ENCODE measurements around the gene CHIT1. TPM values are rescaled to one million over a fixed set of nuclear protein-coding genes. Genes with fewer than 3 reads are reported as not detected.
A peak's percentile ranks its signal among the peaks of the same experiment; 100 is the strongest.
"Not testable (repeated sequence)": the region's sequence is repeated elsewhere in the genome, so short reads cannot be mapped to it uniquely, and the experiment has no call there.

The CHIT1 gene
- total RNA-seq, 1 experiment from 2014 or later, result not detected

- Histone ChIP-seq H3K36me3 (replicated peaks; ENCODE audit: control insufficient read depth, insufficient read depth, low read length) (no peaks in the 10 kb centered on the region), H3K27me3 (ENCODE audit: control insufficient read depth, insufficient read depth, low read length) (peaks cover 23% of the 10 kb centered on the region), H3K4me3 (ENCODE audit: insufficient read depth, low read depth, low read length) (no peak overlapping the region)
- no peak for DNase-seq
Measured at GRCh38 chr1:203270448-203270847, 41.0 kb upstream of the CHIT1 start.

- DNase-seq, result no peak
- H3K27me3 ChIP-seq (ENCODE audit: control insufficient read depth, insufficient read depth, low read length), result peaks cover 20% of the 10 kb centered on the region
- no peak overlapping the region for H3K4me3 ChIP-seq (ENCODE audit: insufficient read depth, low read depth, low read length)
- H3K36me3 ChIP-seq (replicated peaks; ENCODE audit: control insufficient read depth, insufficient read depth, low read length), result no peaks in the 10 kb centered on the region
Measured at GRCh38 chr1:203269654-203270020, 40.2 kb upstream of the CHIT1 start.

GRCh38 chr1:203268901-203269653 lies 39.6 kb upstream of the CHIT1 start:
- Histone ChIP-seq H3K36me3 (replicated peaks; ENCODE audit: control insufficient read depth, insufficient read depth, low read length) (no peaks in the 10 kb centered on the region), H3K4me3 (ENCODE audit: insufficient read depth, low read depth, low read length) (no peak overlapping the region), H3K27me3 (ENCODE audit: control insufficient read depth, insufficient read depth, low read length) (peaks cover 18% of the 10 kb centered on the region)
- DNase-seq, result peak; percentile 80

- no peaks in the 10 kb centered on the region for H3K36me3 ChIP-seq (replicated peaks; ENCODE audit: control insufficient read depth, insufficient read depth, low read length)
- H3K27me3 ChIP-seq (ENCODE audit: control insufficient read depth, insufficient read depth, low read length), result peaks cover 9% of the 10 kb centered on the region
- DNase-seq, result no peak
- peak overlapping the region; percentile 64 for H3K4me3 ChIP-seq (ENCODE audit: insufficient read depth, low read depth, low read length)
Measured at GRCh38 chr1:203267912-203268311, 38.4 kb upstream of the CHIT1 start.

GRCh38 chr1:203267347-203267846 lies 37.9 kb upstream of the CHIT1 start:
- peak; percentile 86 for DNase-seq
- Histone ChIP-seq H3K4me3 (ENCODE audit: insufficient read depth, low read depth, low read length) (peak overlapping the region; percentile 64), H3K27me3 (ENCODE audit: control insufficient read depth, insufficient read depth, low read length) (peaks cover 4% of the 10 kb centered on the region; the same call in 1 of the 2 replicates), H3K36me3 (replicated peaks; ENCODE audit: control insufficient read depth, insufficient read depth, low read length) (no peaks in the 10 kb centered on the region)

- not testable (repeated sequence) for DNase-seq; H3K36me3 ChIP-seq (replicated peaks; ENCODE audit: control insufficient read depth, insufficient read depth, low read length); H3K4me3 ChIP-seq (ENCODE audit: insufficient read depth, low read depth, low read length); H3K27me3 ChIP-seq (ENCODE audit: control insufficient read depth, insufficient read depth, low read length)
Measured at GRCh38 chr1:203266140-203266539, 36.7 kb upstream of the CHIT1 start.

- DNase-seq, result no peak
- Histone ChIP-seq H3K4me3 (ENCODE audit: insufficient read depth, low read depth, low read length) (no peak overlapping the region), H3K27me3 (ENCODE audit: control insufficient read depth, insufficient read depth, low read length) (peaks cover 2% of the 10 kb centered on the region; the same call in 1 of the 2 replicates), H3K36me3 (replicated peaks; ENCODE audit: control insufficient read depth, insufficient read depth, low read length) (no peaks in the 10 kb centered on the region)
Measured at GRCh38 chr1:203265541-203265940, 36.1 kb upstream of the CHIT1 start.

GRCh38 chr1:203264052-203264501 lies 34.6 kb upstream of the CHIT1 start:
- Histone ChIP-seq H3K4me3 (ENCODE audit: insufficient read depth, low read depth, low read length) (no peak overlapping the region), H3K27me3 (ENCODE audit: control insufficient read depth, insufficient read depth, low read length) (peaks cover 2% of the 10 kb centered on the region; the same call in 1 of the 2 replicates), H3K36me3 (replicated peaks; ENCODE audit: control insufficient read depth, insufficient read depth, low read length) (no peaks in the 10 kb centered on the region)
- no peak for DNase-seq

GRCh38 chr1:203263496-203263895 lies 34.0 kb upstream of the CHIT1 start:
- DNase-seq, result no peak

GRCh38 chr1:203256636-203257035 lies 27.2 kb upstream of the CHIT1 start:
- not testable (repeated sequence) for DNase-seq; H3K36me3 ChIP-seq (replicated peaks; ENCODE audit: control insufficient read depth, insufficient read depth, low read length); H3K27me3 ChIP-seq (ENCODE audit: control insufficient read depth, insufficient read depth, low read length); H3K4me3 ChIP-seq (ENCODE audit: insufficient read depth, low read depth, low read length)

More at GRCh38 chr1:203263496-203263895, 34.0 kb upstream of the CHIT1 start:
- H3K4me3 ChIP-seq (ENCODE audit: insufficient read depth, low read depth, low read length), result no peak overlapping the region
- peaks cover 2% of the 10 kb centered on the region; the same call in 1 of the 2 replicates for H3K27me3 ChIP-seq (ENCODE audit: control insufficient read depth, insufficient read depth, low read length)
- H3K36me3 ChIP-seq (replicated peaks; ENCODE audit: control insufficient read depth, insufficient read depth, low read length), result no peaks in the 10 kb centered on the region

- H3K4me3 ChIP-seq (ENCODE audit: insufficient read depth, low read depth, low read length); H3K27me3 ChIP-seq (ENCODE audit: control insufficient read depth, insufficient read depth, low read length); DNase-seq; H3K36me3 ChIP-seq (replicated peaks; ENCODE audit: control insufficient read depth, insufficient read depth, low read length): not testable (repeated sequence)
Measured at GRCh38 chr1:203254782-203255181, 25.3 kb upstream of the CHIT1 start.

- DNase-seq, result no peak
- H3K27me3 ChIP-seq (ENCODE audit: control insufficient read depth, insufficient read depth, low read length), result no peaks in the 10 kb centered on the region; the same call in 1 of the 2 replicates
- no peaks in the 10 kb centered on the region for H3K36me3 ChIP-seq (replicated peaks; ENCODE audit: control insufficient read depth, insufficient read depth, low read length)
- no peak overlapping the region for H3K4me3 ChIP-seq (ENCODE audit: insufficient read depth, low read depth, low read length)
Measured at GRCh38 chr1:203252678-203253077, 23.2 kb upstream of the CHIT1 start.

GRCh38 chr1:203251466-203251865 lies 22.0 kb upstream of the CHIT1 start:
- no peak for DNase-seq
- H3K27me3 ChIP-seq (ENCODE audit: control insufficient read depth, insufficient read depth, low read length), result no peaks in the 10 kb centered on the region; the same call in 1 of the 2 replicates
- no peak overlapping the region for H3K4me3 ChIP-seq (ENCODE audit: insufficient read depth, low read depth, low read length)
- no peaks in the 10 kb centered on the region for H3K36me3 ChIP-seq (replicated peaks; ENCODE audit: control insufficient read depth, insufficient read depth, low read length)

- Histone ChIP-seq H3K4me3 (ENCODE audit: insufficient read depth, low read depth, low read length) (no peak overlapping the region), H3K36me3 (replicated peaks; ENCODE audit: control insufficient read depth, insufficient read depth, low read length) (no peaks in the 10 kb centered on the region), H3K27me3 (ENCODE audit: control insufficient read depth, insufficient read depth, low read length) (no peaks in the 10 kb centered on the region; the same call in 1 of the 2 replicates)
- DNase-seq, result no peak
Measured at GRCh38 chr1:203250911-203251310, 21.4 kb upstream of the CHIT1 start.

GRCh38 chr1:203244776-203245175 lies 15.3 kb upstream of the CHIT1 start:
- Histone ChIP-seq H3K4me3 (ENCODE audit: insufficient read depth, low read depth, low read length) (no peak overlapping the region), H3K27me3 (ENCODE audit: control insufficient read depth, insufficient read depth, low read length) (no peaks in the 10 kb centered on the region; the same call in 1 of the 2 replicates), H3K36me3 (replicated peaks; ENCODE audit: control insufficient read depth, insufficient read depth, low read length) (no peaks in the 10 kb centered on the region)
- no peak for DNase-seq

All from H7 (cell line).